Nephron (organoid): ENCODE results near the gene DENND1C.

Experiments
- H3K27ac Mint-ChIP-seq, 3 experiments: 2 replicates each; pipeline ENCODE4 v1.8.0; 2020; ENCODE audit warnings: mixed read lengths in 3 of 3, mild to moderate bottlenecking in 2 of 3, moderate library complexity in 1 of 3
- H3K27me3 Mint-ChIP-seq: 2 replicates; pipeline ENCODE4 v1.8.0; 2021; ENCODE audit warnings: low read depth, mild to moderate bottlenecking, moderate library complexity, mixed read lengths
- H3K36me3 Mint-ChIP-seq: 2 replicates; pipeline ENCODE4 v1.8.0; 2020; ENCODE audit warnings: low read depth, mixed read lengths
- H3K4me1 Mint-ChIP-seq: 2 replicates; pipeline ENCODE4 v1.8.0; 2020; ENCODE audit warnings: mixed read lengths
- H3K4me3 Mint-ChIP-seq, 3 experiments: 2 replicates each; pipeline ENCODE4 v1.8.0; 2020; ENCODE audit warnings: mild to moderate bottlenecking in 3 of 3, mixed read lengths in 3 of 3, moderate library complexity in 2 of 3
- H3K9me3 Mint-ChIP-seq: 2 replicates; pipeline ENCODE4 v1.8.0; 2020; ENCODE audit warnings: mixed read lengths
- TF ChIP-seq, protein P1 (sequence below), 3 experiments: fragments of 200-600 bp; sonication (generic); IDR thresholded peaks; one replicate each; pipeline ENCODE4 v1.5.0; 2021; ENCODE audit warnings: antibody characterized with exemption in 3 of 3; ENCODE audit not compliant: unreplicated experiment in 3 of 3

Gene DENND1C

GRCh38 chr19:6518145-6518911, 36.7 kb upstream of the DENND1C start:
- peaks cover 15% of the 10 kb centered on the region for H3K4me1 Mint-ChIP-seq
- H3K27ac Mint-ChIP-seq: no peak overlapping the region
- no peaks in the 10 kb centered on the region for H3K9me3 Mint-ChIP-seq
- no peaks in the 10 kb centered on the region for H3K36me3 Mint-ChIP-seq
- TF ChIP-seq, protein P1, sequence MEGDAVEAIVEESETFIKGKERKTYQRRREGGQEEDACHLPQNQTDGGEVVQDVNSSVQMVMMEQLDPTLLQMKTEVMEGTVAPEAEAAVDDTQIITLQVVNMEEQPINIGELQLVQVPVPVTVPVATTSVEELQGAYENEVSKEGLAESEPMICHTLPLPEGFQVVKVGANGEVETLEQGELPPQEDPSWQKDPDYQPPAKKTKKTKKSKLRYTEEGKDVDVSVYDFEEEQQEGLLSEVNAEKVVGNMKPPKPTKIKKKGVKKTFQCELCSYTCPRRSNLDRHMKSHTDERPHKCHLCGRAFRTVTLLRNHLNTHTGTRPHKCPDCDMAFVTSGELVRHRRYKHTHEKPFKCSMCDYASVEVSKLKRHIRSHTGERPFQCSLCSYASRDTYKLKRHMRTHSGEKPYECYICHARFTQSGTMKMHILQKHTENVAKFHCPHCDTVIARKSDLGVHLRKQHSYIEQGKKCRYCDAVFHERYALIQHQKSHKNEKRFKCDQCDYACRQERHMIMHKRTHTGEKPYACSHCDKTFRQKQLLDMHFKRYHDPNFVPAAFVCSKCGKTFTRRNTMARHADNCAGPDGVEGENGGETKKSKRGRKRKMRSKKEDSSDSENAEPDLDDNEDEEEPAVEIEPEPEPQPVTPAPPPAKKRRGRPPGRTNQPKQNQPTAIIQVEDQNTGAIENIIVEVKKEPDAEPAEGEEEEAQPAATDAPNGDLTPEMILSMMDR (IDR thresholded peaks at IDR 0.05; ENCODE audit: unreplicated experiment in 3 of 3): no peak
- H3K27me3 Mint-ChIP-seq: peaks cover 22% of the 10 kb centered on the region
- peak overlapping the region; percentile 62 to 68 (median 64) for H3K4me3 Mint-ChIP-seq

GRCh38 chr19:6516659-6517291, 35.2 kb upstream of the DENND1C start:
- H3K4me3 Mint-ChIP-seq: peak overlapping the region; percentile 86 to 92 (median 86)
- peak overlapping the region; percentile 1 to 74 (median 27) for H3K27ac Mint-ChIP-seq
- TF ChIP-seq, protein P1 (IDR thresholded peaks at IDR 0.05; ENCODE audit: unreplicated experiment in 3 of 3): peak; percentile 92 to 96 (median 92)
- H3K4me1 Mint-ChIP-seq: peaks cover 15% of the 10 kb centered on the region
- H3K27me3 Mint-ChIP-seq: peaks cover 22% of the 10 kb centered on the region
- no peaks in the 10 kb centered on the region for H3K9me3 Mint-ChIP-seq
- no peaks in the 10 kb centered on the region for H3K36me3 Mint-ChIP-seq

- peaks cover 15% of the 10 kb centered on the region for H3K4me1 Mint-ChIP-seq
- TF ChIP-seq, protein P1 (IDR thresholded peaks at IDR 0.05; ENCODE audit: unreplicated experiment in 3 of 3): no peak
- no peaks in the 10 kb centered on the region for H3K9me3 Mint-ChIP-seq
- H3K27ac Mint-ChIP-seq: peak overlapping the region; percentile 30 to 75 (median 70)
- H3K36me3 Mint-ChIP-seq: no peaks in the 10 kb centered on the region
- peaks cover 22% of the 10 kb centered on the region for H3K27me3 Mint-ChIP-seq
- H3K4me3 Mint-ChIP-seq: peak overlapping the region; percentile 86 to 92 (median 86)
These were observed 34.6 kb upstream of the DENND1C start for GRCh38 chr19:6516018-6516658.

DNA sequence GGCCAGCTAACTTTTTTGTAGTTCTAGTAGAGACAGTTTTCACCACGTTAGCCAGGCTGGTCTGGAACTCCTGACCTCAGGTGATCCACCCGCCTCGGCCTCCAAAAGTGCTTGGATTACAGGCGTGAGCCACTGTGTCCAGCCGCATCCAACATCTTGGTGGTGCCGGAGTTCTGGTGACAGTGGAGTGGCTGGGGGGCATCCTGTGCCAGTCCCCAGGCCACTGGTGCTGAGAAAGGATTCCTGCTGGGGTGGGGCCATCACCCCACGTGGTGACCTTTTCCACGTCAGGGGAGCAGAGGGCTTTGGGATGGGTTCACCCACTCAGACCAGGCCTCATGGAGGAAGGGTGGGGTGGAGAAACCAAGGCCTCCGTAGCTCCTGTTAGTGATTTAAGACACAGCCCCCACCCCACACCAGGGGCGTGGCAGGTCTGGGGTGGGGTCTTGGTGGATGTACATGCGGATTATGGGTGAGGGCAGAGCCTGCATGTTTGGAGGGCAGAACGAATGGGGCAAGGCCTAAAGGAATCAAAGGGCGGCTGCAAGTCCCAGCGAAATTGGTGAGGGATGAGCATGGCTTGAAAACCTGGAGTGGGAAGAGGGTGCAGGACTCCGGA, 33.4 kb upstream of the DENND1C start:
- H3K27me3 Mint-ChIP-seq: peaks cover 20% of the 10 kb centered on the region
- H3K9me3 Mint-ChIP-seq: no peaks in the 10 kb centered on the region
- H3K4me3 Mint-ChIP-seq: peak overlapping the region; percentile 51 to 70 (median 54)
- H3K27ac Mint-ChIP-seq: peak overlapping the region in 1 of 3 experiments; percentile 91
- no peaks in the 10 kb centered on the region for H3K36me3 Mint-ChIP-seq
- peaks cover 15% of the 10 kb centered on the region for H3K4me1 Mint-ChIP-seq
- TF ChIP-seq, protein P1 (IDR thresholded peaks at IDR 0.05; ENCODE audit: unreplicated experiment in 3 of 3): no peak

DNA sequence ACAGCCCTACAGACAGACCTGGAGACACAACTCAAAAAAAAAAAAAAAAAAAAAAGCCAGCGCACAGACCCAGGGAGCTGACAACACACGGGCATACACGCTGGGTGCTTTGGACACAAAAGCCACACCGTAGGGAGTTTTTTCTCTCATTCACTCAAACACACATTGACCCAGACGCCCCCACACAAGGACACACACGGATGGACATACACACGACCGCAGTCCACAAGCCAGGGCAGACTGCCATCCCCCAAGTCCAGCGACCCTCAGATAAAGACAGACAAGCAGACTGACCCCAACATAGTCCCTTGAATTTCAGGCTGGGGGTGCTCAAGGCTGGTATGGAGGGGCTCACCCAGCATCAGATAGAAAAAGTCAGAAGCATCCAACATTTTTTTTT, 32.5 kb upstream of the DENND1C start:
- H3K9me3 Mint-ChIP-seq: no peaks in the 10 kb centered on the region
- H3K4me3 Mint-ChIP-seq: peak overlapping the region in 2 of 3 experiments; percentile 22 to 24
- H3K27ac Mint-ChIP-seq: peak overlapping the region; percentile 21 to 91 (median 26)
- H3K36me3 Mint-ChIP-seq: no peaks in the 10 kb centered on the region
- TF ChIP-seq, protein P1 (IDR thresholded peaks at IDR 0.05; ENCODE audit: unreplicated experiment in 3 of 3): no peak
- H3K4me1 Mint-ChIP-seq: peaks cover 15% of the 10 kb centered on the region
- peaks cover 15% of the 10 kb centered on the region for H3K27me3 Mint-ChIP-seq
